Medulla oblongata (tissue), 1 donor: ENCODE data around the gene CACNB4.

Source experiments
- DNase-seq: peaks from one replicate; pipeline ENCODE4 v3.0.0-alpha.2; 2015; ENCODE audit errors: extremely low spot score

The CACNB4 gene

GRCh38 chr2:151855111-151855510 is 243.7 kb downstream of the CACNB4 start:
- DNase-seq = no peak

GRCh38 chr2:151853070-151853758 is 245.6 kb downstream of the CACNB4 start:
- DNase-seq = no peak

- no peak for DNase-seq
These were observed 246.4 kb downstream of the CACNB4 start for GRCh38 chr2:151852260-151853069.

GRCh38 chr2:151851761-151852160 is 247.1 kb downstream of the CACNB4 start:
- DNase-seq = no peak

GRCh38 chr2:151849413-151850010 is 249.3 kb downstream of the CACNB4 start:
- DNase-seq = no peak

GRCh38 chr2:151845884-151846283 is 253.0 kb downstream of the CACNB4 start:
- no peak for DNase-seq

GRCh38 chr2:151845481-151845880 is 253.4 kb downstream of the CACNB4 start:
- no peak for DNase-seq

DNA sequence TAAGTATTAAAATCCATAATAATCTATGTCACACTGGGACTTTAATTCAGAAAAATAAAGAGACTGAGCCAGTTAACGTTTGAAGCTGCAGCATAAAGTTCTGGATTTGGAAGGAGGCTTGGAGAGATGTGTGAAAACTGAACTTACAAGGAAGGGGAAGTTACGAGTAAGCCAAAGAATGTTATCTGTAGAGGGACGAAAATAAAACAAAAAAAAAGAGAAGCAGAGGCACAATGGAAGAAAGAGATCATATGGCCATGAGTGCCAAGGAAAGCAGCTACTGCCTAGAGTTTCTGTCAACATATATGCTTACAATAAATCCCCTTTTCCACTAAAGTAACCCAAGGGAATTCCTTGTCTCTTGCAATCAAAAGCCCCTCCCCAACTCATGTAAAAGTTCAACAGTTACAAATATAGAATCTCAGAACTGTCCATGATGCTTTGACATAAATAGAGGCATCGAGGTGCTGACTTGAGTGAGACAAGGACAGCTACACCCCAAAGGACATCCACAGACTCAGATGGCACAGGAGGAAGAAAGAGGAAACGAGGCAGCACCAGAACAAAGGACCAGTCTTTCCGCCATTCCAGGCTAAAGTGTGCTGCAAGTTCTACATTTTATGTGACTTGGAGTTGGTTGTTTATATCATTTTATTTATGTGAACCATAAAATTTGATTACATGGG is 254.5 kb downstream of the CACNB4 start:
- DNase-seq = peak; percentile 57

DNA sequence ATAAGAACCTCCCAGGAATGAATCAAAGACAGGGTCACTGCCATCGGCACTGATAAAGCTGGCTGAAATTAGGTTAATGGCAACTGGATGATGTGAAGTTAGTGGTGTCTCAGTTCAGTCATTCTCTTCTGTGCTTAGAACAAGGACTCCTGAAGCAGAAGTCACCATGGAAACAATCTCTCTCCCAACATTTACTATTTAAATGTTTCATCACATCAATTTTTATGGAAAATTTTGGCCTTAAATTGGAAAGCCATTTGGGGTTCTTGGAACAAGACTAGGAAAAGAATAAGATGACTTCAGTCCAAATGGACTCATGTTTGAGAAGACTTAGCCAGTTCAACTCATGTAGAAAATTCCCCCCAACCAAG is 255.2 kb downstream of the CACNB4 start:
- DNase-seq = no peak

- DNase-seq = no peak
These were observed 255.8 kb downstream of the CACNB4 start for GRCh38 chr2:151842830-151843690.

GRCh38 chr2:151841047-151841424 is 257.8 kb downstream of the CACNB4 start:
- DNase-seq = no peak

DNA sequence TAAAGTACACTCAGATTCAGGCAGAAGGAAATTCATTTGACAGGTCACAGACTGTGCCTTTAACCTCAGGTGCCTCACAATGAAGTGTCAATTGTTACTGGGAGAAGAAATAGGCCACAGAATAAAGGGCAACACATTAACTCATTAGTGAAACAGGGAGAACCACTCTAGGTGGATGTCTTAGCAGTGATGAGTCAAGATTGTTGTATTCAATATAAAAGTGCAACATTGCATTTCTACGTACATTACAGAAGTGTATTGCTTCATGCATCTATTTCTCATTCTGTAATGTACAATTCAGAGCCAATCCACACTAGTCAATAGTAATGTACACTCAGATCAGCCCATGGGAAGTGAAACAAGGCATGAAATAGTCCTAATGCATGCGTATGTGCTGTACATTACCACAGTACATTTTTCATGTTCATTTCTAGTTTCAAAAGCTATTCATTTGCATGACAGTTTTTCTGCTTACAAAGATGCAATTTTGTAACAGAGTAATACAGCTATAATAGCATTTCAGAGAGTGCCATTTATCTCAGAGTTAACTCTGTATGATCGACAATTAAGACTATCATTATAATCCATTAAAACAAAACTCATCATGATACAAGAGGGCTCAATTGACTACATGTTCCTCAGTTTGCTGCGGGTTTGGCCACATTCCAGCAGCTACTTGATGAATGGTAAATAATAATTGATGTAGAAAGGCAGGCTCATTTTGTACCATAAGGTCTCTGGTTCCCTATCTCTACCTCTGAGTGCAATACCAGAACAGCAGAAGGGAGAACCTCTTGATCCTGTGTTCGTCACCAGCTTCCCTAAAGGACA is 258.4 kb downstream of the CACNB4 start:
- no peak for DNase-seq

DNA sequence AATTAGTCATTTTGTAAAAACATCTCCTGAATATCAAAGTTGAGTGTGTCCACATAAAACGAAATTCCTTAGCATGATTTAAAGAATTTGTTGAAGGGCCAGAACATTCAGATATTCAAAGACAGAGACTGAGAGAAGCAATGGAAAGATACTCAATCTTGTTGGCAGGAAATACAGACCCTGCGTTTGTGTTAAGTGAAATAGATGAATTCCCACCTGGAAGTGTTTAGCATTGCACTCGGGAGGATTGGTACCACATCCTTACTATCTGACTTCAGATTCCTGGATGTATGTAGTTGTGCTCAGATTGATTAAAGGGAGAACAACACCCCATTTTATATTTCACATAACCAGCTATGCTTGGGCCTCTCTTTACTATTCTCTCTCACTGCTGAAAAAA is 260.9 kb downstream of the CACNB4 start:
- DNase-seq = no peak

GRCh38 chr2:151833984-151834383 is 264.9 kb downstream of the CACNB4 start:
- no peak for DNase-seq

DNA sequence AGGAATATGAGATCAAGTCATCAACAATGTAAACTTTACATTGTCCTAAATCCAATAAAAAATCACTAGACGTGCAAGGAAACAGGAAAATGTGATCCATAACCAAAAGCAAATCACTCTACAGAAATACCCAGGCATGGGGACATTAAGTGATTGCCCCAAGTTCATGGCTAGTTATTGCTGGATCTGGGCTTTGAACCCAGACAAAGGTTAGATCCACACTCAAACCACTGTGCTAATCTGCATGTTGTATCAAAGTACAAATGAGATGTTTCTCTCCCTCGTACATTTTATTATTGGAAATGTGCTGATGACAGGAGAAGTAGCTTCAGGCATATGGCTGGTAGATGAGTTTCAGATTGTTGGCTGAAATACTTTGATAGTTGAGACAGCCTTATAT is 267.9 kb downstream of the CACNB4 start:
- no peak for DNase-seq

DNA sequence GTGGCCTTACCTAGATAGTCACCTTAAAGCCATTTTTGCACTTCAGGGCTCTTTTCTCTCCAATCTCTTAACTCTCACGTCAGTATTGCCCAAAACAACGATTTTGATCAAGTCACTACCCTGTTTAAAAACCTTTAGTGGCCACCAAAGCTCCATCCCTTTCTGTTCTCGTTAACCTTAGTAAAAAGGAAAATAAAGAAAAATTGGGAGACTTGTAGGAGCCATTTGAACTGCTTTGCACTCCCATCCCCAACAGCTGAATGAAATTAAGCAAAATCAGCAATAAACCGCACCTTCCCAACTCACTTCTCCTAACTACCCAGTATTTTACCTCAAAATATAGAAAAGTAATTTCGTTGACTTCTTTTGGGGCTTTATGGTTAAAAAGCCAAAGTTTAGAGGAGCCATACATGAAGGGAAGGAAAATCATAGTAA is 269.9 kb downstream of the CACNB4 start:
- no peak for DNase-seq

DNA sequence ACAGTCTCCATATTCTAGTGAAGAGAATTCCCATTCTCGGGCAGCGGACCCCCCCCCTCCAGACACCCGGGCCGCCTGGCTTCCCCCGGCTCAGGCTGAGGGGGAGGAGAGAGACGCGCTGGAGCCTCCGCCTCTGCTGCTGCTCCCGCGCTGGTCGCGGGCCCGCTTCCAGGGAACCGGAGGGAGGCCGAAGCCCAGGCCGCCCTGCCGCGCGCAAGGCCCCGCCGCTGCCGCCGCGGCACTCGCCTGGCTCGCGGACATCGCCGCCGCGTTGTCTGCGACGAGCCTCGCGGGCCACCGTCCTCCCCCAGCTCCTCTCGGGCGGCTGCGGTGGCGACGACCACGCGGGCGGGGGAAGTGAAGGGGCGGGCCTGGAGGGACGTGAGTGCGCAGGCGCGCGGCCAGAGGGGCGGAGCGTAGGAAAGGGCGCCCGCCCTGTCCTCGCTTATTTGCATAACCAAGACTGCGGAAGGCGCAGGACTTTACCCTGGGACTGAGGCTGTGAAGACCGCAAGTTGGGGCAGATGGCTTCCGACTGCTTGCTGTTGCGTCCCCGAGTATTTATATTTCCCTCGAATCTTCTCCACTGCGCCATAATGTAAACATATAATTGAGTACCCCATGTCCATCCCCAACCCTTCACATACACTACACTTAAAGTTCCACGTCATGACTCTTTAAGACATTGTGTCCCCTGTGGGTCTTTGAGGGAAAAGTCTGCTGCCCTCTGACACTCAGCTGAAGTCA is 270.5 kb downstream of the CACNB4 start, which contains the start of gene ARL5A:
ARL5A (minus strand) TSS at position 279 of the 747 bp plus-strand sequence; CDS start at position 34, 245 bp downstream.
- peak; percentile 97 for DNase-seq

DNA sequence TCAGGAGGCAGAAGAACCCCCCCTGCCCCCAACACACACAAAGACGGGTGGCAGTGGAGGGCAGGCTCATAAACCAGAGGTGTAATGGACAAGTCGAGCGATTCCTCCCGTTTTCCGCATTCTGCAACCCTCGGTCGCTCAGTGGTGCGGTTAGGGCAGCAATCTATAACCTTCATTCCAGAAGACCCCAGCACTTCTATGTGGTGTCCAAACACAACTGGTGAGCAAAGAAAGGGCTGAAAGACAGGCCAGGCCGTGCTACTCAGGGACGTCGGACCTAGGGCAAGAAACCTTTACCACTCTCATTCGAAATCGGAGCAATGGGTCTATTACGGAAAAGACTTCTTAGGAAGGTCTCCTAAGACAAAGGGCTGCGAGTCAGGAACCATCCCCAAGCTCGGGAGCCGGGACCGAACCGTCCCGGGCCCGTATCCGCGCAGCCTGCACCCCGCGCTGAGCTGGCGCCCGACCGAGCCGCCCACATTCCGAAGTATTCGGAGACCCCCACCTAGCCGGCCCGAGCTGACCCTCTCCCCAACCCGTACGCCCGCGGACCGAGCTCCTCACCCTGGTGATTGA is 271.2 kb downstream of the CACNB4 start:
- DNase-seq = peak; percentile 41

DNA sequence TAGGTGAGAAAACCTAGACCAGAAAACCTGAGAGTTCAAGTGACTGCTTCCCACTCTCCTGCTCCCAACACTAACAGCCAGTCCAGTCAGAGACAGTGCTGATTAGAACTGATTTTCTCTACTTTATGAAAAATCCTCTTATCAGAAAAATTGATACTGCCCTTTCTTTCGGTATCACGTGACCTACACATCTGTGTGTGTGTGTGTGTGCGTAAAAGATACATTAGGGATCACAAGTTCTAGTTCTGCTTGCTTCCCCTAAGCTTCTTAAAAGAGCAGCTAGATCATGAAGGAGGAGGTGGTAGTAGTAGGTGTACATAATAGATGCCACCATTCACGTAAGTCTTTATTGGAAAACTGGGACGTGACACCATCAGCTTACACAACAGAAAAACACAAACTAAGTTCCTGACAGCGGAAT is 272.1 kb downstream of the CACNB4 start:
- peak; percentile 60 for DNase-seq
